D721Med (cell line): Measurements from ENCODE around the gene BSCL2.
"Not testable (repeated sequence)": the region's sequence is repeated elsewhere in the genome, so short reads cannot be mapped to it uniquely, and the experiment has no call there.

Experiments
- DNase-seq: peaks from one replicate; pipeline ENCODE4 v3.0.0; 2011; ENCODE audit warnings: low spot score; ENCODE audit not compliant: insufficient read length
- FAIRE-seq: peaks from 2 replicates; lab custom pipeline; 2011; peaks lifted over from hg19 to GRCh38; lab: Jason Lieb, UNC
- TF ChIP-seq, protein P1 (sequence below): IDR thresholded peaks from 2 replicates; pipeline ENCODE4 v1.5.1; 2012; ENCODE audit warnings: mild to moderate bottlenecking, control low read depth; ENCODE audit not compliant: insufficient read depth; ENCODE audit errors: missing control alignments

BSCL2 gene

DNA sequence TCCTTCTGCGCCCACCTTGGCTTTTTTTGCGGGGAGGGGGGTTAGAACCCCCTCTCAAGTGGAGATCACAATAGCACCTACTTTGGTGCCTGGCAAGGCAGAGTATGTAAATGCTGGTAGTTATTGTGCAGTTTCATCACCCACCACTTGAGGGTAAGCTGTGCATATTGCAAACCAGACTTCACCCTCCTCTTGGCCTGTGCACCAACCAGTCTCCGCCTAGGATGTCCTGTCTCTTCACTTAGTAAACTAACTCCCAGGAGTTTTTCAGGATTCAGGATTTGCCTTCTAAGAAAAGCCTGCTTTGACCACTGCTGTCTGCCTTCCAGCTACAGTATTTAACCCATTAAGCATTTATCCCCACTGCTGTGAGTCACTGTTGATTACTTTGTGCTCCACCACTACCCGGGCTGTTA lies 26.4 kb downstream of the BSCL2 start:
- FAIRE-seq (no peak), DNase-seq (no peak)
- TF ChIP-seq, protein P1, sequence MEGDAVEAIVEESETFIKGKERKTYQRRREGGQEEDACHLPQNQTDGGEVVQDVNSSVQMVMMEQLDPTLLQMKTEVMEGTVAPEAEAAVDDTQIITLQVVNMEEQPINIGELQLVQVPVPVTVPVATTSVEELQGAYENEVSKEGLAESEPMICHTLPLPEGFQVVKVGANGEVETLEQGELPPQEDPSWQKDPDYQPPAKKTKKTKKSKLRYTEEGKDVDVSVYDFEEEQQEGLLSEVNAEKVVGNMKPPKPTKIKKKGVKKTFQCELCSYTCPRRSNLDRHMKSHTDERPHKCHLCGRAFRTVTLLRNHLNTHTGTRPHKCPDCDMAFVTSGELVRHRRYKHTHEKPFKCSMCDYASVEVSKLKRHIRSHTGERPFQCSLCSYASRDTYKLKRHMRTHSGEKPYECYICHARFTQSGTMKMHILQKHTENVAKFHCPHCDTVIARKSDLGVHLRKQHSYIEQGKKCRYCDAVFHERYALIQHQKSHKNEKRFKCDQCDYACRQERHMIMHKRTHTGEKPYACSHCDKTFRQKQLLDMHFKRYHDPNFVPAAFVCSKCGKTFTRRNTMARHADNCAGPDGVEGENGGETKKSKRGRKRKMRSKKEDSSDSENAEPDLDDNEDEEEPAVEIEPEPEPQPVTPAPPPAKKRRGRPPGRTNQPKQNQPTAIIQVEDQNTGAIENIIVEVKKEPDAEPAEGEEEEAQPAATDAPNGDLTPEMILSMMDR: peak; percentile 61

DNA sequence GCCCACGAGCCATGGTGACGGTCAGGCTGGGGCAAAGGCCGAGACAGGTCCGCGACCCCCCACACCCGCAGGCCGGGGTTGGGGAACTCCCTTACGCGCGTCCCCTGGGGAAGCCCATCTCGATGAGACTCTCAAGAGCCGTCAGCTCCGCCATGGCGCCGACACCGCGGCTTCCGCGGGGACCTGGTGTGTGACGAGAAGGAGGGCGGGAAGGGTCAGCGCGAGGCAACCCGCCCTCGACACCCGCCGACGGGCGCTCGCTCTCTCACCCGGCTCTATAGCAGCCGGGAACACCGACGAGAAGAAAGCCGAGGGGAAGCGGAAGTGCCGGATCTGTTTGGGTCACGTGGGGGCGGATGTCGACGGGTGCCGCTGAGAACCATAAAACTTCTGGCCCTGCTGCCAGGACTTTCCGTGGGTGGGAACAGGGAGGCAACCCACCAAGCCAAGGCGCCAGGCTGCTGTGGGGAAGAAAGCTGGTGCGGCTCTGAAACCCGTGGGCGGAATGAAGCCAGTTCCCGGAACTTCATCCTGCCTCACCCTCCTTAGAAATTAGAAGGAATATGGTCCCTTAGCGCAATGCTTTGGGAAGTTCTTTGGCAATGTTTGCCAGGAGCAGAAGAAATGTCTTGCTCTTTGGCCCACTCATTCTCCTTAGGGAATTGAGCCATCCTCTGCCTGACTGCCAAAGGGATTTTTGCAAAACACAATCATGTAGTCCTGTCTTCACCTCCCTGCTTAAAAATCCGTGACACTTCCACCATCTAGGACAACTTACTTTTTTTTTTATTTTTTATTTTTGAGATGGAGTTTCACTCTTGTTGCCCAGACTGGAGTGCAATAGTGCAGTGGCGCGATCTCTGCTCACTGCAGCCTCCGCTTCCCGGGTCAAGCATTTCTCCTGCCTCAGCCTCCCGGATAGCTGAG lies 28.2 kb downstream of the BSCL2 start, which contains the start of gene UBXN1:
UBXN1 (minus strand) TSS at position 304 of the 927 bp plus-strand sequence; CDS start at position 154, 150 bp downstream.
- TF ChIP-seq, protein P1: no peak
- no peak for FAIRE-seq
- DNase-seq: peak; percentile 91

DNA sequence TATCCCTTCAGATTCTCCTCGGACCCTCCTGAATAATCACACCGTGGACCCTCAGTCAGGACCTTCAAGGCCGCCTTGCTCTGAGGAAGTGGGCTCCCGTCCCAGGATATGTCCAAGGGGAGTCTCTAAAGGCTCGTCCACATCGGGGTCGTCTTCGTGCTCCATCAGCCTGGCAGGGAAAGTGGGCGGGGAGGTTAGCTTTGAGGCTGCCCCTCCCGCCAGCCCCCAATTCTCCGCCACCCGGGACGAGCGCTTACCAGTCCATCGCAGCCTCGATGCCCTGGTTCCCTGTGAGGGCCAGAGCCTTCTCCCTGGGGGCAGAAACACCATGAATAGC lies 28.8 kb downstream of the BSCL2 start:
- DNase-seq (no peak), FAIRE-seq (no peak)
- TF ChIP-seq, protein P1: no peak

DNA sequence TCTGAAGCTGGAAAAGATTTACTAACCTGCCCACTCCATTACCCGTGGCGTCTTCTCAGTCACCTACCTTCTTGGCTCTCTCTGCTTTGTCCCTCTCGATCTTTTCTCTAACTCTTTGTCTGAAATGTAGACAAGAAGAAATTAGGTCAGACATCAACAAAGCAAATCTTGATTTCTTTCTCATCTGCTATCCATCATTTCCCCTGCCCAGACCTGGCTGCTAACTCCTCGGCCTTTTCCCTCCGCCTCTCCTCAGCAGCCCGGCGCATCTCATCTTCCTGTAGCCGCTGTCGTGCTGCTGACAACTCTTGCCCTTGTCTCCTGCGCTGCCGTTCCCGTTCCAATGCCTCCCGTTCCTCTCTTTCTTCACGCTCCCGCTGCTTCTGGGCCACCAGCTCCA lies 29.5 kb downstream of the BSCL2 start:
- FAIRE-seq (no peak), DNase-seq (no peak)
- TF ChIP-seq, protein P1: no peak

DNA sequence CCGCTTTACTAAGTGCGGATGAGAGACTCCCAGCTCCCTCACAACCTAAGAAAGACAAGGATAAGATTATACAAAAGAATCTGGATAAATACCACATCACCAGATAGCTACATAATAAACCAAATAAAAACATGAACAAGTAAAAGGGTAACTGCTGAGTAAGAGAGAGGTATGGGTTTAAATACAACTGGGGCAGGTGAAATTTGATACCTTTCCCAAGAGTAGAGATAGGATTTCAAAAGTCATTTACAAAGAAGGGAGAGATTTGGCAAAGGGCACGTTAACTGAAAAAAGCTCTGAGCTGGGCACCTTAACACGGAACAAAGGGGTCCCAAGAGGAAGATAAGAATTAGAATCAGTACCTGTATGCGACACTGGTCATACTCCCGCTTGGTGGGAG lies 30.1 kb downstream of the BSCL2 start:
- TF ChIP-seq, protein P1: no peak
- FAIRE-seq: no peak
- DNase-seq: no peak

DNA sequence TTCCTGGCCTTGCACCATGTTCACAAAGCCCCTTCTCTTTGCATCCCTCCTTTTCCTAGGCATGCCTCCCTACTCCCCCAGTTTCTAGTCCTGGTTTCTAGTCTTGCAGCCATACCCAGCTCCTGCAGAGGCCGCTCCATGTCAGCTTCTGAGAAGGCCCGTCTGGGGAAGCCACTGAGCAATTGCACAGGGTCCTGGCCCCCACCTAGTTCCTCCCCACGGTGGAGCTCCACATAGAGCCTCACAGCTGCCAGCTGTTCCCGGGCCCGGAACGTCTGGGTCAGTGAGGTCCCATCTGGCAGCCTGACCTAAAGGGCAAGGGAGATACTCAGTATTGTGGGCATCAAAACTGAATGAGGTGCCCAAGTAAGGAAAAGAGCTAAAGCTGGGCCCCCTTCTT lies 30.5 kb downstream of the BSCL2 start:
- DNase-seq (no peak), FAIRE-seq (no peak)
- TF ChIP-seq, protein P1: no peak

DNA sequence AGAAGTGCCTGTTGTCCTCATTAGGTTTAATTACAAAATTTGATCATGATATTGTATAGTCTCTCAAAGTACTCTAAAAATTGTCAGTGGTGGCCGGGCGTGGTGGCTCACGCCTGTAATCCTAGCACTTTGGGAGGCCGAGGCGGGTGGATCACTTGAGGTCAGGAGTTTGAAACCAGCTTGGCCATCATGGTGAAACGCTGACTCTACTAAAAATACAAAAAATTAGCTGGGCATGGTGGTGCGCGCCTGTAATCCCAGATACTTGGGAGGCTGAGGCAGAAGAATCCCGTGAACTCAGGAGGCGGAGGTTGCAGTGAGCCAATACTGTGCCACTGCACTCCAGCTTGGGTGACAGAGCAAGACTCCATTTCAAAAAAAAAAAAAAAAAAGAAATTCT lies 31.8 kb downstream of the BSCL2 start:
- not testable (repeated sequence) for FAIRE-seq, DNase-seq
